Activated CD8-positive, alpha-beta memory T cell treated with anti-CD3 and anti-CD28 coated beads for 1 hour (primary cell): Measurements from ENCODE around the gene TECPR1.

Experiments
- DNase-seq, 2 donors: peaks; one replicate each; pipeline ENCODE4 v3.0.0-alpha.2; 2020; ENCODE audit warnings: low read depth in 1 of 2; ENCODE audit errors: extremely low read depth in 1 of 2

TECPR1 gene

GRCh38 chr7:98283887-98284222 is 31.8 kb upstream of the TECPR1 start:
- DNase-seq: no peak

- no peak for DNase-seq
These were observed 31.3 kb upstream of the TECPR1 start for GRCh38 chr7:98283127-98283886.

- no peak for DNase-seq
These were observed 30.7 kb upstream of the TECPR1 start for GRCh38 chr7:98282703-98283102.

- peak in 1 of 2 donors; percentile 9 for DNase-seq
These were observed 29.9 kb upstream of the TECPR1 start for GRCh38 chr7:98281757-98282606.

GRCh38 chr7:98280791-98281756 is 29.0 kb upstream of the TECPR1 start, which contains the start of gene BRI3:
TSS of gene BRI3 (plus strand) at chr7:98281686. CDS start at chr7:98281796, 110 bp downstream.
- DNase-seq: peak; percentile 80 to 92

GRCh38 chr7:98280296-98280695 is 28.3 kb upstream of the TECPR1 start:
- no peak for DNase-seq

GRCh38 chr7:98278936-98279335 is 26.9 kb upstream of the TECPR1 start:
- no peak for DNase-seq

GRCh38 chr7:98278408-98278807 is 26.4 kb upstream of the TECPR1 start:
- DNase-seq: no peak

GRCh38 chr7:98276241-98276761 is 24.3 kb upstream of the TECPR1 start:
- no peak for DNase-seq

GRCh38 chr7:98267303-98267702 is 15.3 kb upstream of the TECPR1 start:
- no peak for DNase-seq

- DNase-seq: no peak
These were observed 14.8 kb upstream of the TECPR1 start for GRCh38 chr7:98266840-98267239.

GRCh38 chr7:98265841-98266271 is 13.8 kb upstream of the TECPR1 start:
- DNase-seq: no peak

GRCh38 chr7:98257701-98258100 is 5.7 kb upstream of the TECPR1 start:
- DNase-seq: no peak

- no peak for DNase-seq
These were observed 4.4 kb upstream of the TECPR1 start for GRCh38 chr7:98256431-98256830.

- DNase-seq: no peak
These were observed 3.0 kb upstream of the TECPR1 start for GRCh38 chr7:98254951-98255610.

GRCh38 chr7:98254516-98254915 is 2.5 kb upstream of the TECPR1 start:
- DNase-seq: no peak

- DNase-seq: no peak
These were observed 508 bp upstream of the TECPR1 start for GRCh38 chr7:98252425-98253054.

- DNase-seq: peak in 1 of 2 donors; percentile 10
These were observed 816 bp downstream of the TECPR1 start for GRCh38 chr7:98251231-98251600.

GRCh38 chr7:98250789-98251188 is 1.2 kb downstream of the TECPR1 start:
- DNase-seq: no peak

- DNase-seq: no peak
These were observed 2.9 kb downstream of the TECPR1 start for GRCh38 chr7:98249106-98249505.
